HepG2 (cell line): ENCODE results near the gene EMID1. TPM values are rescaled to one million over a fixed set of nuclear protein-coding genes. Genes with fewer than 3 reads are reported as not detected.

Experiments
- BRD4 ChIP-seq: sonication (generic); formaldehyde crosslinking; IDR thresholded peaks from 2 replicates; pipeline ENCODE4 v1.4.0; 2020; ENCODE audit warnings: missing genetic modification reagents
- CSRNP1 ChIP-seq: sonication (generic); formaldehyde crosslinking; IDR thresholded peaks from 2 replicates; pipeline ENCODE4 v1.8.1; 2023; ENCODE audit warnings: mild to moderate bottlenecking, missing genetic modification reagents
- FOXP4 ChIP-seq: sonication (generic); formaldehyde crosslinking; IDR thresholded peaks from 2 replicates; pipeline ENCODE4 v1.4.0; 2020; ENCODE audit warnings: missing genetic modification reagents
- HNRNPUL1 ChIP-seq: fragments of 200-400 bp; formaldehyde crosslinking; IDR thresholded peaks from 2 replicates; pipeline ENCODE4 v1.6.1; 2017; ENCODE audit warnings: low read depth, mild to moderate bottlenecking, low read length, moderate library complexity
- HOXA9 ChIP-seq: sonication (generic); formaldehyde crosslinking; IDR thresholded peaks from 2 replicates; pipeline ENCODE4 v1.8.1; 2022; ENCODE audit warnings: missing genetic modification reagents, mild to moderate bottlenecking, moderate library complexity, borderline replicate concordance
- LRRFIP1 ChIP-seq: sonication (generic); formaldehyde crosslinking; conservative IDR thresholded peaks from 2 replicates; pipeline ENCODE4 v1.4.0; 2020; ENCODE audit warnings: missing genetic modification reagents
- MXD3 ChIP-seq: IDR thresholded peaks from 2 replicates; pipeline ENCODE4 v1.6.1; 2016; ENCODE audit warnings: mild to moderate bottlenecking, missing biosample characterization, missing genetic modification reagents
- NFRKB ChIP-seq: fragments of 450-650 bp; IDR thresholded peaks from 2 replicates; pipeline ENCODE4 v1.6.1; 2017
- PRDM4 ChIP-seq: sonication (generic); formaldehyde crosslinking; IDR thresholded peaks from 2 replicates; pipeline ENCODE4 v1.9.0; 2021; ENCODE audit warnings: missing genetic modification reagents, borderline replicate concordance
- SRSF1 ChIP-seq: fragments of 200-400 bp; formaldehyde crosslinking; optimal IDR thresholded peaks from 2 replicates; pipeline ENCODE3; 2017; ENCODE audit warnings: mild to moderate bottlenecking, low read depth, low read length, moderate library complexity
- TAF1 ChIP-seq: sonication (generic); formaldehyde crosslinking; IDR thresholded peaks from 2 replicates; pipeline ENCODE4 v1.4.0; 2020; ENCODE audit warnings: missing genetic modification reagents
- TFE3 ChIP-seq: IDR thresholded peaks from 2 replicates; pipeline ENCODE4 v1.6.1; 2016
- ZNF652 ChIP-seq: IDR thresholded peaks from 2 replicates; pipeline ENCODE4 v1.6.1; 2016; ENCODE audit warnings: low read depth, borderline replicate concordance
- ZNF781 ChIP-seq: sonication (generic); formaldehyde crosslinking; IDR thresholded peaks from 2 replicates; pipeline ENCODE4 v1.5.1; 2020; ENCODE audit warnings: borderline replicate concordance, mild to moderate bottlenecking, missing genetic modification reagents; ENCODE audit errors: not compliant biosample characterization
- polyA plus RNA-seq, 8 experiments: library from polyadenylated mRNA; depleted of rRNA in 3 of 8; stranded (reverse) in 7 of 8; unstranded in 1 of 8; fragments of >200 nt; fragmentation: Illumina TruSeq in 4 of 8; extraction: Trizol in 4 of 8; gene quantifications; 2 replicates each; pipeline versions ENCODE4 v1.2.1 to v1.2.3, GENCODE V29; 2011 to 2016; ENCODE audit warnings: low read depth in 4 of 8, missing spikeins in 1 of 8, mixed read lengths in 1 of 8; ENCODE audit not compliant: insufficient read depth in 1 of 8
- total RNA-seq, 5 experiments: library from RNA; depleted of rRNA; stranded (reverse); fragments of >200 nt; fragmentation: Illumina TruSeq; extraction: Trizol; gene quantifications; 2 replicates each; pipeline ENCODE4 v1.2.3, GENCODE V29; 2016; ENCODE audit warnings: low read depth in 1 of 5

The EMID1 gene
- total and polyA plus RNA-seq, 2 of the 13 experiments (the other 11 are each of a cell fraction or from before 2014, with no cell fraction given) = 0.45 to 0.82 TPM

GRCh38 chr22:29231971-29232959, 26.6 kb downstream of the EMID1 start (continued):
- TF ChIP-seq TAF1 (CRISPR knock-in tag) (no peak; the same call in 1 of the 2 replicates), ZNF652 (CRISPR knock-in tag) (no peak), HNRNPUL1 (no peak), SRSF1 (no peak), LRRFIP1 (no peak), TFE3 (CRISPR knock-in tag) (peak; percentile 55), MXD3 (CRISPR knock-in tag) (0 out of 2 replicates have a peak, but pooled peaks have one; percentile 30), FOXP4 (CRISPR knock-in tag) (0 out of 2 replicates have a peak, but pooled peaks have one; percentile 40), CSRNP1 (0 out of 2 replicates have a peak, but pooled peaks have one; percentile 33), PRDM4 (CRISPR knock-in tag) (no peak), ZNF781 (CRISPR knock-in tag) (no peak), NFRKB (no peak), HOXA9 (CRISPR knock-in tag) (no peak), BRD4 (CRISPR knock-in tag) (no peak)
